Renal cortical epithelial cell (primary cell): ENCODE measurements around the gene MDH2. TPM values are rescaled to one million over a fixed set of nuclear protein-coding genes. Genes with fewer than 3 reads are reported as not detected.
"Not testable (repeated sequence)": the region's sequence is repeated elsewhere in the genome, so short reads cannot be mapped to it uniquely, and the experiment has no call there.

Experiments
- DNase-seq: peaks from one replicate; pipeline ENCODE4 v3.0.0-alpha.2; 2011; ENCODE audit warnings: low read depth
- total RNA-seq: library from RNA; depleted of rRNA; stranded (reverse); fragments of >200 nt; gene quantifications from 2 replicates; pipeline ENCODE4 v1.2.3, GENCODE V29; 2014

Gene MDH2
- total RNA-seq, 1 donor from 2014 or later = 80.6 TPM

GRCh38 chr7:76047305-76047810 is 548 bp upstream of the MDH2 start:
- DNase-seq = peak; percentile 7

- no peak for DNase-seq
Observed at GRCh38 chr7:76048668-76048988, 722 bp downstream of the MDH2 start.

GRCh38 chr7:76049295-76049694 is 1.4 kb downstream of the MDH2 start:
- DNase-seq = no peak

- no peak for DNase-seq
Observed at GRCh38 chr7:76050545-76050944, 2.6 kb downstream of the MDH2 start.

GRCh38 chr7:76051840-76052239 is 3.9 kb downstream of the MDH2 start:
- no peak for DNase-seq

- DNase-seq = not testable (repeated sequence)
Observed at GRCh38 chr7:76052681-76053080, 4.8 kb downstream of the MDH2 start.

GRCh38 chr7:76053461-76053860 is 5.6 kb downstream of the MDH2 start:
- DNase-seq = no peak

GRCh38 chr7:76054123-76055120 is 6.5 kb downstream of the MDH2 start:
- DNase-seq = peak; percentile 94

- DNase-seq = no peak
Observed at GRCh38 chr7:76056241-76056640, 8.3 kb downstream of the MDH2 start.

- no peak for DNase-seq
Observed at GRCh38 chr7:76057103-76057812, 9.4 kb downstream of the MDH2 start.

- DNase-seq = no peak
Observed at GRCh38 chr7:76057813-76058145, 9.9 kb downstream of the MDH2 start.

- DNase-seq = not testable (repeated sequence)
Observed at GRCh38 chr7:76058745-76059144, 10.8 kb downstream of the MDH2 start.

GRCh38 chr7:76060842-76061241 is 12.9 kb downstream of the MDH2 start:
- no peak for DNase-seq

GRCh38 chr7:76062254-76062653 is 14.3 kb downstream of the MDH2 start:
- DNase-seq = no peak

GRCh38 chr7:76063114-76063513 is 15.2 kb downstream of the MDH2 start:
- DNase-seq = no peak

- DNase-seq = no peak
Observed at GRCh38 chr7:76063525-76063924, 15.6 kb downstream of the MDH2 start.

- no peak for DNase-seq
Observed at GRCh38 chr7:76064208-76064970, 16.5 kb downstream of the MDH2 start.

- DNase-seq = no peak
Observed at GRCh38 chr7:76065016-76065612, 17.2 kb downstream of the MDH2 start.

- DNase-seq = no peak
Observed at GRCh38 chr7:76066716-76067503, 19.0 kb downstream of the MDH2 start.

- peak; percentile 93 for DNase-seq
Observed at GRCh38 chr7:76069238-76069638, 21.3 kb downstream of the MDH2 start.
